Astrocyte (in vitro differentiated cells and primary cell): ENCODE measurements around the gene DNAJC9.

ENCODE experiments used
- CTCF ChIP-seq: IDR thresholded peaks from 2 replicates; pipeline ENCODE4 v1.5.1; 2011; ENCODE audit warnings: low read depth, mild to moderate bottlenecking, inconsistent platforms, low read length, moderate library complexity; ENCODE audit not compliant: insufficient read depth
- EZH2 ChIP-seq: IDR thresholded peaks from 2 replicates; pipeline ENCODE4 v1.6.1; 2012; ENCODE audit warnings: mild to moderate bottlenecking, low read length, inconsistent platforms; ENCODE audit not compliant: insufficient read depth

GRCh38 chr10:73289958-73290357, 42.9 kb upstream of the DNAJC9 start:
- TF ChIP-seq CTCF (no peak), EZH2 (no peak)
